MM.1S (cell line): ENCODE results near the gene PLS1.

Source experiments
- DNase-seq: peaks from one replicate; pipeline ENCODE4 v3.0.0-alpha.2; 2015
- H2AFZ ChIP-seq: fragments of 300-600 bp; sonication (generic); 2 replicates; pipeline ENCODE4 v1.6.0; 2016; ENCODE audit warnings: antibody characterized with exemption, low read length
- H3F3A ChIP-seq: fragments of 300-600 bp; sonication (generic); 2 replicates; pipeline ENCODE4 v1.6.1; 2016; ENCODE audit warnings: mild to moderate bottlenecking, antibody characterized with exemption, low read length, moderate library complexity, mixed read lengths; ENCODE audit not compliant: insufficient read depth
- H3K27ac ChIP-seq: fragments of 300-600 bp; sonication (generic); 2 replicates; pipeline ENCODE4 v1.5.1; 2016; ENCODE audit warnings: mild to moderate bottlenecking, low read length
- H3K27me3 ChIP-seq: fragments of 300-600 bp; sonication (generic); replicated peaks from 2 replicates; pipeline ENCODE4 v1.6.0; 2016; ENCODE audit warnings: low read length; ENCODE audit not compliant: insufficient read depth
- H3K36me3 ChIP-seq: fragments of 300-600 bp; sonication (generic); replicated peaks from 2 replicates; pipeline ENCODE4 v1.6.1; 2016; ENCODE audit warnings: mild to moderate bottlenecking, low read length, mixed read lengths; ENCODE audit not compliant: insufficient read depth
- H3K4me1 ChIP-seq: fragments of 300-600 bp; sonication (generic); 2 replicates; pipeline ENCODE4 v1.6.1; 2016; ENCODE audit warnings: low read length, mixed read lengths
- H3K4me2 ChIP-seq: fragments of 300-600 bp; sonication (generic); 2 replicates; pipeline ENCODE4 v1.6.0; 2016; ENCODE audit warnings: low read depth, low read length
- H3K4me3 ChIP-seq: fragments of 300-600 bp; sonication (generic); 2 replicates; pipeline ENCODE4 v1.5.1; 2016; ENCODE audit warnings: low read length, mixed read lengths
- H3K79me2 ChIP-seq: fragments of 300-600 bp; sonication (generic); 2 replicates; pipeline ENCODE4 v1.6.1; 2016; ENCODE audit warnings: mixed run types, low read length, mixed read lengths
- H3K9ac ChIP-seq: fragments of 300-600 bp; sonication (generic); 2 replicates; pipeline ENCODE4 v1.6.1; 2016; ENCODE audit warnings: low read length, mixed read lengths
- H3K9me2 ChIP-seq: fragments of 300-600 bp; sonication (generic); replicated peaks from 2 replicates; pipeline ENCODE4 v1.6.1; 2016; ENCODE audit warnings: mild to moderate bottlenecking, low read length, mixed read lengths; ENCODE audit not compliant: insufficient read depth
- H3K9me3 ChIP-seq: fragments of 300-600 bp; sonication (generic); replicated peaks from 2 replicates; pipeline ENCODE4 v1.6.1; 2016; ENCODE audit warnings: mild to moderate bottlenecking, low read length, mixed read lengths; ENCODE audit not compliant: insufficient read depth
- H4K20me1 ChIP-seq: fragments of 300-600 bp; sonication (generic); 2 replicates; pipeline ENCODE4 v1.6.1; 2016; ENCODE audit warnings: mild to moderate bottlenecking, low read length, moderate library complexity, mixed read lengths; ENCODE audit not compliant: insufficient read depth
- EZH2 ChIP-seq: fragments of 300-600 bp; sonication (generic); optimal IDR thresholded peaks from 2 replicates; pipeline ENCODE3; 2017; ENCODE audit warnings: low read depth, mild to moderate bottlenecking, antibody characterized with exemption, low read length, mixed read lengths
- EZH2phosphoT487 ChIP-seq: fragments of 300-600 bp; sonication (generic); IDR thresholded peaks from 2 replicates; pipeline ENCODE4 v1.6.1; 2018; ENCODE audit warnings: antibody characterized with exemption, low read length
- TF ChIP-seq, protein P1 (sequence below): fragments of 300-600 bp; sonication (generic); IDR thresholded peaks from 2 replicates; pipeline ENCODE4 v1.5.1; 2016; ENCODE audit warnings: antibody characterized with exemption, low read length, mixed read lengths

Gene PLS1

DNA sequence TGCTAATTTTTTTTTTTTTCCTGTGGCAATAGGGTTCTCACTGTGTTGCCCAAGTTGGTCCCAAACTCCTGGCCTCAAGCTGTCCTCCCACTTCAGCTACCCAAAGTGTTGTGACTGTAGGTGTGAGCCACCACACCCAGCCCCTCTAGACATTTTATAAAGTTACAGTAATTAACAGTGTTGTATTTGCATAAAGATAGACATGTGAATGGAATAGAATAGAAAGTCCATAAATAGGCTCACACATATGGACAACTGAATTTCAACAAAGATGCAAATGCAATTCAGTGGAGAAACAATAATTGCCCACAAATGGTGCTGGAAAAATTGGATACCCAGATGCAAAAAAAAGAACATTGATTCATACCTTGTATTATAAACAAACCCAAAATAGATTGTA lies 39.9 kb downstream of the PLS1 start:
- Histone ChIP-seq H3K9me3 (no peaks in the 10 kb centered on the region), H3K36me3 (no peaks in the 10 kb centered on the region), H2AFZ (no peak overlapping the region), H3K9me2 (no peaks in the 10 kb centered on the region), H3F3A (no peaks in the 10 kb centered on the region), H3K9ac (no peak overlapping the region), H3K27ac (no peak overlapping the region), H4K20me1 (no peaks in the 10 kb centered on the region), H3K4me1 (no peaks in the 10 kb centered on the region), H3K4me3 (no peak overlapping the region), H3K27me3 (no peaks in the 10 kb centered on the region), H3K79me2 (no peaks in the 10 kb centered on the region), H3K4me2 (no peak overlapping the region)
- no peak for DNase-seq
- no peak for TF ChIP-seq EZH2

DNA sequence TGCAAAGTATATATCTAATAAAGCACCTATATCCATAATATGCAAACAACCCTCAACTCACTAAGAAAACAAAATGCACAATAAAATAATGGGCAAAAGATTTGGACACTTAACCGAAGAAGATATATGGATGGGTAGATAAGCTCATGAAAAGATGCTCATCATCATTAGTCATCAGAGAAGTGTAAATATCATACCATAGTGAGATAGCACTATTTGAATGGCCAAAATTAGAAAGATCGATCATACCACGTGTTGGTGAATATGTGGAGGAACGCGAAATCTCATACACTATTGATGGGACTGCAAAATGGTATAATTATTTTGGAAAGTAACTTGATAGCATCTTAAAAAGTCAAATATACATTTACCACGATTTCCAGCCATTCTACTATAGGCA lies 40.5 kb downstream of the PLS1 start:
- no peak overlapping the region for H3K27ac ChIP-seq

DNA sequence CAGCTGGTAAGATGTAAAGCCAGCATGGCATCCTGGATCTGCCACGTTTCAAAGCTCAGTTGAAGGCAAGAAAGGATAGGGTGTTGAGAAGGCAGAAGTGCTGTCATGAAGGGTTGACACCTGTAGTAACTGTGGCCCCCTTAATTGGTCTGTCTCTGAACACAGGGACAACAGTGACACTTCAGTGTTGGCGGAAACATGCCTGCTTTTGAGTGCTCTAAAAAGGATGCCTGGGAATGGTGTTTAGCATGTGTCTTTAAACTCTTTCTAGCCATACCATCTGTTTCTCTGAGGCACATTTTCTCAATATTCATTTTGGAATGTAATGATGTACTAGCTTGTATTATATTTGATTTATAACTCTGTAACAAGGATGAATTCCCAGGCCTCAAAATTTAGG lies 42.1 kb downstream of the PLS1 start:
- no peaks in the 10 kb centered on the region for H3K9me3 ChIP-seq
- no peaks in the 10 kb centered on the region for H3K27me3 ChIP-seq
- TF ChIP-seq EZH2phosphoT487 = no peak
- TF ChIP-seq, protein P1, sequence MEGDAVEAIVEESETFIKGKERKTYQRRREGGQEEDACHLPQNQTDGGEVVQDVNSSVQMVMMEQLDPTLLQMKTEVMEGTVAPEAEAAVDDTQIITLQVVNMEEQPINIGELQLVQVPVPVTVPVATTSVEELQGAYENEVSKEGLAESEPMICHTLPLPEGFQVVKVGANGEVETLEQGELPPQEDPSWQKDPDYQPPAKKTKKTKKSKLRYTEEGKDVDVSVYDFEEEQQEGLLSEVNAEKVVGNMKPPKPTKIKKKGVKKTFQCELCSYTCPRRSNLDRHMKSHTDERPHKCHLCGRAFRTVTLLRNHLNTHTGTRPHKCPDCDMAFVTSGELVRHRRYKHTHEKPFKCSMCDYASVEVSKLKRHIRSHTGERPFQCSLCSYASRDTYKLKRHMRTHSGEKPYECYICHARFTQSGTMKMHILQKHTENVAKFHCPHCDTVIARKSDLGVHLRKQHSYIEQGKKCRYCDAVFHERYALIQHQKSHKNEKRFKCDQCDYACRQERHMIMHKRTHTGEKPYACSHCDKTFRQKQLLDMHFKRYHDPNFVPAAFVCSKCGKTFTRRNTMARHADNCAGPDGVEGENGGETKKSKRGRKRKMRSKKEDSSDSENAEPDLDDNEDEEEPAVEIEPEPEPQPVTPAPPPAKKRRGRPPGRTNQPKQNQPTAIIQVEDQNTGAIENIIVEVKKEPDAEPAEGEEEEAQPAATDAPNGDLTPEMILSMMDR = no peak
- TF ChIP-seq EZH2 = no peak
- H3K4me3 ChIP-seq = no peak overlapping the region
- no peaks in the 10 kb centered on the region for H3K4me1 ChIP-seq
- no peaks in the 10 kb centered on the region for H3K36me3 ChIP-seq
- H4K20me1 ChIP-seq = no peaks in the 10 kb centered on the region
- no peaks in the 10 kb centered on the region for H3F3A ChIP-seq
- H3K9ac ChIP-seq = no peak overlapping the region
- no peaks in the 10 kb centered on the region for H3K9me2 ChIP-seq
- no peak overlapping the region for H2AFZ ChIP-seq
- H3K27ac ChIP-seq = no peak overlapping the region
- no peak overlapping the region for H3K4me2 ChIP-seq
- no peak for DNase-seq
- no peaks in the 10 kb centered on the region for H3K79me2 ChIP-seq

More for the DNA sequence above, 40.5 kb downstream of the PLS1 start:
- H4K20me1 ChIP-seq = no peaks in the 10 kb centered on the region
- no peak overlapping the region for H3K4me2 ChIP-seq
- H3K79me2 ChIP-seq = no peaks in the 10 kb centered on the region
- no peak for TF ChIP-seq EZH2
- TF ChIP-seq EZH2phosphoT487 = no peak
- TF ChIP-seq, protein P1 = no peak
- no peak overlapping the region for H3K9ac ChIP-seq
- no peaks in the 10 kb centered on the region for H3K27me3 ChIP-seq
- no peak overlapping the region for H2AFZ ChIP-seq
- no peak overlapping the region for H3K4me3 ChIP-seq
- no peaks in the 10 kb centered on the region for H3K9me3 ChIP-seq
- DNase-seq = no peak
- H3K36me3 ChIP-seq = no peaks in the 10 kb centered on the region
- H3K4me1 ChIP-seq = no peaks in the 10 kb centered on the region
- no peaks in the 10 kb centered on the region for H3F3A ChIP-seq
- H3K9me2 ChIP-seq = no peaks in the 10 kb centered on the region

DNA sequence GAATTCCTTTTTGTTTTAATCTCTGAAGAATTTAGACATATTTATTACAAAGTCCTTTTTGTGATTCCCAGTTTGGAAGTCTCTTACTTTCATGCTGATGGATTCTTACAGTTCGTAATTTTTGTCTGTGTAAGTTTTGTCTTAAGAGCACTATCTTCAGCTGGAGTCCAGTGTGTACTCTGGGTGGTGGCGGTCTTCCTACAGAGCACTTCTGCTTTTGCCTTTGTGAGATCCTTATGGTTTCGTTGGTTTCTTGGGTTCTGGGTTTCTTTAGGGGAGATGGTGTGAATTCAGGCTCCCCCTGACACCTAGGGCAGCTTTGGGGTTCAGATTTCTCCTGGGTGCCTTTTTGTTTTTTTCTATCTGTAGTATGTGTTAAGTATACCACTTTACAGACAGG lies 45.3 kb downstream of the PLS1 start:
- H3K9me2 ChIP-seq = no peaks in the 10 kb centered on the region
- H3K4me2 ChIP-seq = no peak overlapping the region
- no peak overlapping the region for H2AFZ ChIP-seq
- TF ChIP-seq EZH2 = no peak
- TF ChIP-seq EZH2phosphoT487 = no peak
- TF ChIP-seq, protein P1 = no peak
- no peak overlapping the region for H3K4me3 ChIP-seq
- H3K79me2 ChIP-seq = no peaks in the 10 kb centered on the region
- H3K27ac ChIP-seq = no peak overlapping the region
- no peaks in the 10 kb centered on the region for H3K27me3 ChIP-seq
- DNase-seq = no peak
- no peaks in the 10 kb centered on the region for H3F3A ChIP-seq
- no peaks in the 10 kb centered on the region for H3K36me3 ChIP-seq
- no peaks in the 10 kb centered on the region for H4K20me1 ChIP-seq
- H3K9ac ChIP-seq = no peak overlapping the region
- H3K4me1 ChIP-seq = no peaks in the 10 kb centered on the region
- no peaks in the 10 kb centered on the region for H3K9me3 ChIP-seq
